ENCODE data around the gene NINL. TPM values are rescaled to one million over a fixed set of nuclear protein-coding genes. Genes with fewer than 3 reads are reported as not detected.

NINL gene
- total RNA-seq, 2 donors from 2014 or later, result 4.8 to 5.2 TPM

GRCh38 chr20:25532015-25532751, 53.1 kb downstream of the NINL start:
- H3K4me3 Mint-ChIP-seq, result no peak overlapping the region
- H3K27ac Mint-ChIP-seq, result no peak overlapping the region
- H3K36me3 Mint-ChIP-seq (ENCODE audit: insufficient read depth in 2 of 2), result peaks cover 2 to 4% of the 10 kb centered on the region in 2 donors
- H3K9me3 Mint-ChIP-seq, result peaks cover 2 to 5% of the 10 kb centered on the region in 2 donors
- peaks cover 5% of the 10 kb centered on the region for H3K4me1 Mint-ChIP-seq (ENCODE audit: low read depth)
- DNase-seq (no peak), ATAC-seq (replicated peaks in 1 of 2) (no peak)
- H3K27me3 Mint-ChIP-seq (ENCODE audit: low read depth), result no peaks in the 10 kb centered on the region

GRCh38 chr20:25529295-25529951, 55.9 kb downstream of the NINL start:
- no peak for DNase-seq
- peaks cover 5% of the 10 kb centered on the region for H3K4me1 Mint-ChIP-seq (ENCODE audit: low read depth)
- H3K36me3 Mint-ChIP-seq (ENCODE audit: insufficient read depth in 2 of 2), result peaks cover 2 to 4% of the 10 kb centered on the region in 2 donors
- no peak overlapping the region for H3K27ac Mint-ChIP-seq
- peaks cover 2 to 5% of the 10 kb centered on the region in 2 donors for H3K9me3 Mint-ChIP-seq
- no peaks in the 10 kb centered on the region for H3K27me3 Mint-ChIP-seq (ENCODE audit: low read depth)
- no peak overlapping the region for H3K4me3 Mint-ChIP-seq
- no peak for ATAC-seq (replicated peaks in 1 of 2)

- H3K27ac Mint-ChIP-seq, result no peak overlapping the region
- peaks cover 2 to 4% of the 10 kb centered on the region in 2 donors for H3K36me3 Mint-ChIP-seq (ENCODE audit: insufficient read depth in 2 of 2)
- ATAC-seq (replicated peaks in 1 of 2) (no peak), DNase-seq (no peak)
- H3K27me3 Mint-ChIP-seq (ENCODE audit: low read depth), result no peaks in the 10 kb centered on the region
- H3K4me1 Mint-ChIP-seq (ENCODE audit: low read depth), result no peaks in the 10 kb centered on the region
- no peak overlapping the region for H3K4me3 Mint-ChIP-seq
- H3K9me3 Mint-ChIP-seq, result peaks cover 2 to 5% of the 10 kb centered on the region in 2 donors
Measured at GRCh38 chr20:25527949-25528348, 57.4 kb downstream of the NINL start.

- Mint-ChIP-seq H3K4me3 (no peak overlapping the region), H3K36me3 (ENCODE audit: insufficient read depth in 2 of 2) (peaks cover 2 to 4% of the 10 kb centered on the region in 2 donors), H3K9me3 (peaks cover 2 to 5% of the 10 kb centered on the region in 2 donors), H3K27ac (no peak overlapping the region), H3K27me3 (ENCODE audit: low read depth) (no peaks in the 10 kb centered on the region), H3K4me1 (ENCODE audit: low read depth) (no peaks in the 10 kb centered on the region)
- DNase-seq (no peak), ATAC-seq (replicated peaks in 1 of 2) (no peak)
Measured at GRCh38 chr20:25526446-25526845, 58.9 kb downstream of the NINL start.

DNA sequence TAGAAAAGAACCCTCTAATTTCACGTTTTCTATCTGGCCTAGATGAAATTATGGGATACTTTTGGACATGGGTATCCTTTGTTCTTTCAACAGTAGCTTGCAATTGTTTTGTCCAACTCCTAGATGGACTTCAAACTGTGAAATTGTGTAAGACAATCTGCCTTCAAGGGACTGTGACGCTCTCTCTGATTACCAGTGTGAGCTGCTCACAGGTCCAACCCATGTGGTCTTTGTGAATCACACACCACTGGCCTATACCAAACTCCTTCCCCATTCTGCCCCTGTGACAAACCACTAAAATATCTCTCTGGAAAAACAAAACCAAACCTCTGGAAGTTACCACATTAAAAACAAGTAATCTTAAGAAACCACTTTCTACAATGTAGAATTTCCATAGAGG, 59.5 kb downstream of the NINL start:
- Mint-ChIP-seq H3K27ac (no peak overlapping the region), H3K4me1 (ENCODE audit: low read depth) (no peaks in the 10 kb centered on the region), H3K36me3 (ENCODE audit: insufficient read depth in 2 of 2) (peaks cover 2 to 4% of the 10 kb centered on the region in 2 donors), H3K4me3 (no peak overlapping the region), H3K27me3 (ENCODE audit: low read depth) (no peaks in the 10 kb centered on the region), H3K9me3 (peaks cover 0 to 5% of the 10 kb centered on the region in 2 donors)
- ATAC-seq (replicated peaks in 1 of 2), result no peak
- no peak for DNase-seq

DNA sequence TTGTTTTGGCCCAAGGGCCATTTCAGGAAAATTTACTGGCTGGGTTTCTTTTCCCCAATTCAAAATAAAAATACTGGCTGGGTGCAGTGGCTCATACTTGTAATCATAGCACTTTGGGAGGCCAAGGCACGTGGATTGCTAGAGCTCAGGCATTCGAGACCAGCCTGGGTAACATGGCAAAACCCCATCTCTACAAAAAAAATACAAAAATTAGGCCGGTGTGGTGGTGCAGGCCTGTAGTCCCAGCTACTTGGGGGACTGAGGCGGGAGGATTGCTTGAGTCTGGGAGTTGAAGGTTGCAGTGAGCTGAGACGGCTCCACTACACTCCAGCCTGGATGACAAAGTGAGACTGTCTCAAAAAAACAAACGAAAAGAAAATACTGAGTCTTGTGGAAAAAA, 60.0 kb downstream of the NINL start:
- DNase-seq, result no peak
- Mint-ChIP-seq H3K27ac (no peak overlapping the region), H3K4me3 (no peak overlapping the region), H3K9me3 (peaks cover 0 to 2% of the 10 kb centered on the region in 2 donors), H3K27me3 (ENCODE audit: low read depth) (no peaks in the 10 kb centered on the region), H3K4me1 (ENCODE audit: low read depth) (no peaks in the 10 kb centered on the region), H3K36me3 (ENCODE audit: insufficient read depth in 2 of 2) (peaks cover under 1 to 2% of the 10 kb centered on the region in 2 donors)
- no peak for ATAC-seq (replicated peaks in 1 of 2)

DNA sequence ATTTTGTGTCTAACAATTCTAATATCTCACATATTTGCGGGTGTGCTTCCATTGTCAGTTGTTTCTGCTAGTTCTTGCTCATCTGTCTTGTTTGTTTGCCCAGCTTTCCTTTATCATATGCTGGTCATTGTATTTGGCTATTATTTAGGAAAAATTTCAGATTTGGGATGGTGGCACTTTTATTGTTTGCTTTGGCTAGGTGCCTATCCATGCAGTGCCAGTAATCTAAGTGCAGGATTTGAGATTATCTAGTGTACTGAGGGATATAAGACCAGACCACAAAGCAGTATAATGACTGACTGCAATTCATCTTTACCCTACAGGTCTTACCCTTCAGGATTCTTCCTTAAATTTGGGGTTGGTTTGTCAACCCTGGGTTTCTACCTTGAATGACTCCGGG, 63.9 kb downstream of the NINL start:
- no peak for ATAC-seq (replicated peaks in 1 of 2)
- H3K27me3 Mint-ChIP-seq (ENCODE audit: low read depth), result no peaks in the 10 kb centered on the region
- no peak for DNase-seq
- H3K4me1 Mint-ChIP-seq (ENCODE audit: low read depth), result no peaks in the 10 kb centered on the region
- H3K27ac Mint-ChIP-seq, result no peak overlapping the region
- H3K4me3 Mint-ChIP-seq, result no peak overlapping the region
- peaks cover 0 to 5% of the 10 kb centered on the region in 2 donors for H3K36me3 Mint-ChIP-seq (ENCODE audit: insufficient read depth in 2 of 2)
- no peaks in the 10 kb centered on the region for H3K9me3 Mint-ChIP-seq

DNA sequence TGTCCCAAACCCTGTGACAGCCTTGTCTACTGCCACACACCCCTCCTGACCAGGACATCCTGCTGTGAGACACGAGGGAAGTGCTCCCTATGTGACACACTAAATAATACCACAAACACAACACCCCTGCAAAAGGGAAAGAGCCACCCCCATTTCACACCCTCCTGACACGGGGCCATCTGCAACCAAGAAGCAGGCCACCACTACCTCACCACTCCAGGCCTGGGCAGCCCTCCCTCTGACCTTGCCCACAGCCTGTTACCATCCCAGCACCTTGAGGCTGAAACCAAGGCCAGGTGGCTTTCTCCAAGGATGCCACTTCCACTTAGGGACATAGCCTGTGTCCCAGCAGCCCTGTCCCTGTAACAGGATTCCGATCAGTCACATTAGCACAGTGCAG, 68.2 kb downstream of the NINL start:
- no peak for DNase-seq
- H3K27ac Mint-ChIP-seq, result no peak overlapping the region
- peaks cover 16 to 22% of the 10 kb centered on the region in 2 donors for H3K9me3 Mint-ChIP-seq
- H3K4me1 Mint-ChIP-seq (ENCODE audit: low read depth), result no peaks in the 10 kb centered on the region
- H3K36me3 Mint-ChIP-seq (ENCODE audit: insufficient read depth in 2 of 2), result peaks cover 20 to 30% of the 10 kb centered on the region in 2 donors
- H3K4me3 Mint-ChIP-seq, result no peak overlapping the region
- ATAC-seq (replicated peaks in 1 of 2), result no peak
- H3K27me3 Mint-ChIP-seq (ENCODE audit: low read depth), result no peaks in the 10 kb centered on the region

GRCh38 chr20:25514747-25515340, 70.5 kb downstream of the NINL start:
- no peak overlapping the region for H3K4me3 Mint-ChIP-seq
- ATAC-seq (replicated peaks in 1 of 2) (no peak), DNase-seq (no peak)
- H3K27ac Mint-ChIP-seq, result no peak overlapping the region
- no peaks in the 10 kb centered on the region for H3K27me3 Mint-ChIP-seq (ENCODE audit: low read depth)
- peaks cover 16 to 22% of the 10 kb centered on the region in 2 donors for H3K9me3 Mint-ChIP-seq
- no peaks in the 10 kb centered on the region for H3K4me1 Mint-ChIP-seq (ENCODE audit: low read depth)
- H3K36me3 Mint-ChIP-seq (ENCODE audit: insufficient read depth in 2 of 2), result peaks cover 20 to 32% of the 10 kb centered on the region in 2 donors

DNA sequence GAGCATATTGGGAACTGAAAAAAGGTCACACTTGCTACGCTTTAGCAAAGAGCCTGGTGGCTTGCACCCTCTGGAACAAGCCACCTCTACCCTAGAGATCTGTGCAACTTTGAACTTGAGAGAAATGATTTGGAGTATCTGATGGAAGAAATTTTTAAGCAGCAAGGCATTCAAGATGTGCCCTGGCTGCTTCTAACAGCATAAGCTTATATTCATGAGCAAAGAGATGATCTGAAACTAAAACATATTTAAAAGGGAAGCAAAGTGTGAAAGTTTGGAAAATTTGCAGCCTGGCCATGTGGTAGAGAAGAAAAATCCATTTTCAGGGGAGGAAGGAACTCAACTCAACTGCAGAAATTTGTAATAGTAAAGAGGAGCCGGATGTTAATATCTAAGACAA, 71.1 kb downstream of the NINL start:
- Mint-ChIP-seq H3K9me3 (peaks cover 16 to 22% of the 10 kb centered on the region in 2 donors), H3K27ac (no peak overlapping the region), H3K36me3 (ENCODE audit: insufficient read depth in 2 of 2) (peaks cover 20 to 34% of the 10 kb centered on the region in 2 donors), H3K4me1 (ENCODE audit: low read depth) (no peaks in the 10 kb centered on the region), H3K27me3 (ENCODE audit: low read depth) (no peaks in the 10 kb centered on the region), H3K4me3 (no peak overlapping the region)
- DNase-seq, result no peak
- ATAC-seq (replicated peaks in 1 of 2), result no peak

DNA sequence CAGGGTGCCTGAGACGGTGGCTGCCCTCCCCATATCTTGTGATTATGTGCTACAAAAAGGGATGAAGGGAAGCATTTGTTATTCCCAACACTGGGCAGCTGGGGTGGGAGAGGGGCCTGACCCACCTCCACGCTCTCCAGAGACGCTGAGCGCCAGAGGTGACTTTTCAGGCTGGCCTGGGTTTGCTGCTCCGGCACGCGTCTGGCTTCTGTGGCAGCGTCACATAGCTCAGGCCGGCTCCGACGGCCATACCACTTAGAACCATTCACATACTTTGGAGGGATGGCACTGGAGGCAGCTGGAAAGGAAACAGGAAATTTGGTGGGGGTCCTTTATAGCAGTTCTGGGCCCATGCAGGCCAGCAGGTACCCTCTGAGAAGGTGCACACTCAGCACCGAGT, 72.6 kb downstream of the NINL start:
- Mint-ChIP-seq H3K9me3 (peaks cover 16 to 22% of the 10 kb centered on the region in 2 donors), H3K27ac (no peak overlapping the region), H3K4me3 (no peak overlapping the region), H3K4me1 (ENCODE audit: low read depth) (no peaks in the 10 kb centered on the region), H3K27me3 (ENCODE audit: low read depth) (no peaks in the 10 kb centered on the region), H3K36me3 (ENCODE audit: insufficient read depth in 2 of 2) (peaks cover 20 to 34% of the 10 kb centered on the region in 2 donors)
- DNase-seq (no peak), ATAC-seq (replicated peaks in 1 of 2) (no peak)

DNA sequence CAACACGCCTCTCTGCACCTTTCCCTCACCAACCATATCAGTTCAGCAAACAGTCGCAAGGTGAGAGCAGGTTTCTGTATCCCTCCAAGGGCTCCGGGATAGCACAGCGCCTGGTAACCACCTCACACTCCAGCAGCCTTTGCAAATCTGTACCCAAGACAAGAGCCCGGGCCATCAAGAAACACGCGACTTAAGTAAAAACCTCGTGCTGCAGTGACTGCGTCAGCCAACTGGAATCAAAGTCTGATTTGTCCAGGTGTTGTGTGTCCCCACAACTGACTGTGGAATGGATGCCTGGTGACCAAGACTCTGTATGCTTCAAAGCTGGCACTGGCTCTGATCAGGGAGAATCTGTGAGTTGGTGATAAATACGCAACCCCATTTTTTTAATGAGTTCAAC, 74.1 kb downstream of the NINL start:
- Mint-ChIP-seq H3K4me3 (no peak overlapping the region), H3K9me3 (peaks cover 16 to 22% of the 10 kb centered on the region in 2 donors), H3K4me1 (ENCODE audit: low read depth) (no peaks in the 10 kb centered on the region), H3K27ac (no peak overlapping the region), H3K36me3 (ENCODE audit: insufficient read depth in 2 of 2) (peaks cover 20 to 28% of the 10 kb centered on the region in 2 donors), H3K27me3 (ENCODE audit: low read depth) (no peaks in the 10 kb centered on the region)
- no peak for DNase-seq
- no peak for ATAC-seq (replicated peaks in 1 of 2)

- ATAC-seq (replicated peaks in 1 of 2) (no peak), DNase-seq (no peak)
- H3K27ac Mint-ChIP-seq, result no peak overlapping the region
- H3K4me3 Mint-ChIP-seq, result no peak overlapping the region
- peaks cover 13 to 19% of the 10 kb centered on the region in 2 donors for H3K9me3 Mint-ChIP-seq
- H3K4me1 Mint-ChIP-seq (ENCODE audit: low read depth), result no peaks in the 10 kb centered on the region
- H3K36me3 Mint-ChIP-seq (ENCODE audit: insufficient read depth in 2 of 2), result peaks cover 17 to 23% of the 10 kb centered on the region in 2 donors
- H3K27me3 Mint-ChIP-seq (ENCODE audit: low read depth), result no peaks in the 10 kb centered on the region
Measured at GRCh38 chr20:25510721-25511120, 74.6 kb downstream of the NINL start.
